HL-60/S4 treated with retinoic acid at 250 ng/mL for 4 days and 3 days (cell line): ENCODE measurements around the gene ULK4.
"Not testable (repeated sequence)": the region's sequence is repeated elsewhere in the genome, so short reads cannot be mapped to it uniquely, and the experiment has no call there.

ENCODE experiments used
- in situ Hi-C: fragments of 300-500 bp; cut with MboI; formaldehyde crosslinking; loops from 2 replicates; pipeline ENCODE4 v1.7.0; 2022; ENCODE audit warnings: low sequenced_read_pairs

ULK4 gene

DNA sequence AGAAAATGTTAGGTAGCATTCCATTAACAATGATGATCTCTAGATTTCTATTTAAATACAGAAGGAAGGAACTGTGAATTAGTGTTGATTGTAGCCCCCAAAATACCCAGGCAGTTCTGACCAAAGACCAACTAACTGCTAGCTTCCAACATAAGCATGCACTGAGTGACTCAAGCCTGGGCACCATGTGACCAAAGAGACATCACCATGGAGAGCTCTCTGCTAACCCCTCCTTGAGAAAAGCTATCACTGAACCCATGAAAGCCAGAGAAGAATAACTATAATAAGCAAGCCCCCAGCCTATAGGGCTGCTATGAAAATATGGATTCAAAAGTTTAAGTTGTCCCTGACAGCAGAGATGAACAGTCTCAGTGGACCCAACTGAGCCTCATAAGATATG lies 310.2 kb downstream of the ULK4 start:
- in situ Hi-C loops = no loop called here

DNA sequence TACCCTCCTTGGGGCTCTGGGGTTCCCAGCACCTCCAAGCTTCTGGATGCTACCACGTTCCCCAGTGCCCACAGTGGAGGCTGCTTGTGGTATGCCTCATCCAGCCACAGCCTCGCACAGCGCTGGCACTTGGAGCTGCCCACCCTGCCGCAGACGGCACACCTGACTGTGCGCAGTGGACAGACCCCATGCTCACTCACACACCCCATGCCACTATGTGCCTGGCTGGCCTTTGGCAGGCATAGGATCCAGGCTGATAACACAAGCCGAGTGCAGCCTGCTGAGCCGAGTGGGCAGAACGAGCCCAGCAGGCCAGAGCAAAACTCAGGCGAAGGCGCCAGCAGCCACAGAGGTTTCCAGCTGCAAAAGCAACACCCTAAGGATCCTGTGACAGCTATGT lies 311.5 kb downstream of the ULK4 start:
- in situ Hi-C loops = no loop called here

DNA sequence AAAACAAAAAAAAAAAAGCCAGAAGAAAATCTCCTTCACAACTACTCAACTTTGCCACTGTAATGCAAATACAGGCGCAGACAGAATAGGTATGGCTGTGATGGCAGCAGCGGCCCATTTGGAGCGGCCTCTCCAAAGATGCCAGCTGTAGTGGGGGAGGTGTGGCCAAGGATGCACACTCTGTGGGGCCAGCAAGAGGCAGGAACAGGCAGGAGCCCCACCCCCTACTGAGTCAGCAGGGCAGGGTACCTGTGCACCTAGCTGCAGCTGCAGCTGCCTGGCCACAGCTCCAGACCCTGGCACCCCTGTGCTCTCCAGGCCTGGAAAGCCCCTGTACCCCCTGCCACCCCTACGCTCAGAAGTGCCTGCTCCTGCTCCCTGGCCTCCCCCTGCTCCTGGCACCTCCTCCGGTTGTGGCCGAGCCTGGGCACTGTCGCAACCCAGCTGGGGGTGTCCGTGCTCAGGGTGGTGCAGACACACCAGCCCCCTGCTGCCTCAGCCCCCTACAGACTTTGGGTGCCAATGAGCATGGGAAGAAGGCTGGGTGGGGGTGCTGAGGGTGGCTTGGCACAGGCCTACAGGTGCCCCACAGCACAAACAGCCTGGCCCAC lies 312.7 kb downstream of the ULK4 start:
- in situ Hi-C loops = no loop called here

DNA sequence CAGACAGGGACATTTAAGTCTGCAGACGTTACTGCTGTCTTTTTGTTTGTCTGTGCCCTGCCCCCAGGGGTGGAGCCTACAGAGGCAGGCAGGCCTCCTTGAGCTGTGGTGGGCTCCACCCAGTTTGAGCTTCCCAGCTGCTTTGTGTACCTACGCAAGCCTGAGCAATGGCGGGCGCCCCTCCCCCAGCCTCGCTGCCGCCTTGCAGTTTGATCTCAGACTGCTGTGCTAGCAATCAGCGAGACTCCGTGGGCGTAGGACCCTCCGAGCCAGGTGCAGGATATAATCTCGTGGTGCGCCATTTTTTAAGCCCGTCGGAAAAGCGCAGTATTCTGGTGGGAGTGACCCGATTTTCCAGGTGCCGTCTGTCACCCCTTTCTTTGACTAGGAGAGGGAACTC lies 314.2 kb downstream of the ULK4 start:
- in situ Hi-C loops = not testable (repeated sequence)

DNA sequence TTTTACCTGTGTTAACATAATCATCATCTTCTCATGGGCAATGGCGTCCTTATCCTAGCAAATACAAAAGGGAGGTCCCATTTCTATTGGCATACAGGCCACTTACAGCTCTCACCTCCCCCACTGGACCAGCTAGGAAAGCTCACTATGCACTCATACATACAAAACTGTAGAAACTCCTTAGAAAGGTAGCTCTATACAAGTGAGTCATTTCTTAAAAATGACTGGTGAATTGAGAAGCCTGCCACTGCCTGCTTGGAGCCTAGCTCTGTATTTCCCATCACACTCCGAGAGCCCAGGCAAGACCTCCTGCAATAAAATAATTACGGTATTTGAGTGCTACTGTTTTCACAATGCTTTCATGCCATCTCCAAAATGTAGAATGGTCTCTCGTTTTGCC lies 321.8 kb downstream of the ULK4 start:
- in situ Hi-C loops = no loop called here

DNA sequence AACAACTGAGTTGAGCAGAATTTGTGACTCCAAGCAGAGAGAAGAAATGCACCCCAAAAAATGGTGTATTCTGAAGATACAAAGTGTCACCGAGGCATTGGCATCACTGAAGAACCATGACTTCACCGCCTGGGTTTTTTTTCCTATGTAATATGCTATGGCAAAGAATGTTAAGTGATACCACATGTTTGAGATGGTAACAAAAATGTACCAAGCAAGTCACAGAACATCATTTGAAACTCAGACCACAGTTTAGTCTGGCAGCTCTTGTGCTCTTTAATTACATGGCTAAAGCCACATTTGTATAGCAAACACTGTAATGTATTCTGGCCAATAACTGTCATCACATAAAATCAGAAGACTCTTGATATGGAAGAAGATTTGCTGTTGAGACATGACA lies 323.5 kb downstream of the ULK4 start:
- in situ Hi-C loops = no loop called here

DNA sequence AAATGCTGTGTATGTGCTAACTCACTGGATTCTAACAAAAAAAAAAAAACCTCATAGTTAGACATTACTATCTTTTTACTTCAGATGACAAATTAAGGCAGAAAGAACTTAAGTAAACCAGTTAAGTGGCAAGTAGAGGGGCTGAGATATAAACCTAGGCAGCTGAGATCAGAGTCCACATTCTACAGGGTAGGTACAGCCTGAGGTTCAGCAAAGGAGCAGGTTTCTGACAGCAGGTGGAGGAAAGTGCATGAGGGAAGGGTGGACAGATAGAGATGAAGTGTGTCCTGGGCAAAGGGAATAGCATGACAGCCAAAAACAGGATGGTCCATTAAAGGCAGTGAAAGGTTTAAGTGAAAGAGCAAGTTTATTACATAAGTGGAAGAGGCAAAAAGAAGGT lies 329.2 kb downstream of the ULK4 start:
- in situ Hi-C loops = no loop called here

DNA sequence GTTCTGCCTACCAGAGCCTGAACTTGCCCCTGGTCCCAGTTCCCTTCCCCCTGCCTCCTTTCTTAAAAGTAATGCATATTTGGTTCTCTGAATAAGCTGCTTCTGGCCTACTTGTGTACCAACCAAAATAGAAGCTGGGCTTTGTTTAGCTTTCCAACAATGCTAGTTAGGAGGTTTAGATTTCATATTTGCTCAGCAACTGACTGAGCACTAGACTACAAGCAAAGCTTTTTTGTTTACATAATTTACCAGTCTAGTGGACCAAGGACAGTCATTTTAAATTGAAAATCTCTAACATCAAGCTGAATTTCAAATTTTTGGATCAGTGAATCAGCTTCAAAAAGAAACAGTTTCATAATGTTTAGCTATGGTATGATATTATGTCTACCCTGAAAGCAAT lies 331.2 kb downstream of the ULK4 start:
- in situ Hi-C loops = no loop called here

DNA sequence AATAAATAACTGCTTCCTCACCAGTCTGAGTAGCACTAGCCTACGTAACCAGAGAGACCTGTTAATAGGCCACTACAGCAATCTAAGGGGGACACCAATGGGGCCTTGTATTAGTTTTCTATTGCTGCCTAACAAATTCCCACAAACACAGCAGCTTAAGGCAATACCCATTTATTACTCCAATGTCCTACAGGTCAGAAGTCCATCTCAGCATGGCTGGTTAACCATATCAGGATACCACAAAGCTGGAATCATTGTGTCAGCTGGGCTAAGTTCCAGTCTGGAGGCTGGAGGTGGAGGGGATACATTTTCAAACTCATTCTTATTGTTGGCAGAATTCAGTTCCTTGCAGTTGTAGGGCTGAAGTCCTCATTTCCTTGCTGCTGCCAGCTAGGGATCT lies 331.9 kb downstream of the ULK4 start:
- in situ Hi-C loops = no loop called here

DNA sequence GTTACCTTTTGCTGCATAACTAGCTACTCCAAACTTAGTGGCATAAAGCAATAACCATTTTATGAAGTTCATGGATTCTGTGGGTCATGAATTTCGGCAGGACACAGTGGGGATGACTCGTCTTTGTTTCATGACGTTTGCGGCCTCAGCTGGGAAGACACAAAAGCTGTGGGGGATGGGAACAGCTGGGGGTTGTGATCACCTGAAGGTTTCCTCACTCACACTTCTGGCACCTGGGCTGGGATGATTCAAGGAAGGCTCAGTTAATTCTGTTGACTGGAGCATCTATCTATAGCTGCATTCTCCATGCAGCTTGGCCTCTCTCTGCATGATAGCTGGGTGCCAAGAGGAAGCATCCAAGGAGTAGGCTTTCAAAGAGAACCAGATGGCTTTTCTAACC lies 332.8 kb downstream of the ULK4 start:
- in situ Hi-C loops = no loop called here

DNA sequence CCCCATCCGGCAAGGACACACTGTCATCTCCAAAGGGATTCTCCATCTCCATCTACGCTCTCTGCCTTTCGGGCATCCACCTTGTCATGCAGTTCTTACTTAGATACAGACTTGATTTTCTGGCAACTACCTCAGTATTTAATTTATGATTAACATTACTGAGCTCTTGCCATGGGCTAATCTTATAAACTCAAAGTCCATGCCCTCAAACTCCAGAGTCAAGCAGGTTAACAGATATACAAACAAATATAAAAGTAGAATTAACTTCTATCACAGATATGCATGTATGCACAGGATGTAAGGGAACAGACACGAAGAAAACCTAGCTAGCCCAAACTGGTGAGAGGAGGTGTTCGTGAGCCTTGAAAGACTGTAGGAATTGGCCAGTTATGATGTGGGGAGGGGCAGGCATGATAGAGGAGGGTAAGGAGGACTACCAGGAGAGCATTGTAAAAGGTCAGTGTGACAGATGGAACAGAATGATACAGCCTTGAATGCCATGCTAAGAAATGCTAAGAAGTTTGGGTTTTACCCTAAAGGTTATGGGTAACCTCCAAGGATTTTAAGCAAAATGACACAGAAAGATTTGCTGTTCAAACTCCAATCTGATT lies 334.3 kb downstream of the ULK4 start:
- in situ Hi-C loops = no loop called here

DNA sequence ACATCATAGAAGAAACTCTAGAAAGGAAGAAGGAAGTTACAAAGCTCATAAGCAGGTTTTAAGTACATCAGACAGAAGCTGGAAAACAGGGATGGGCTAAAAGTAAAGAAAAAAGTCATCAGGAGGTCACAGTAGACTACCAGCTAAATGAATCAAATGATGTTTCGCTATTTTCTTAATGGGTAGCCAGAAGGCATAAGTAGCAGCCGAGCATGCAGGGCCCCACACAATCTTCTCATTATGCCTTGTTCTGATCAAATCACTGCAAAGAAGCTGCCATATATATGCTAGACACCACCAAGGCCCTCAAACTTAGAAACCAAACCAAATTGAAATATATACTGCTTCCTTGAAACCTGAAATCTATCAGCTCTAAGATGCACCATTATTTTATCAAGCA lies 349.1 kb downstream of the ULK4 start:
- in situ Hi-C loops = no loop called here

DNA sequence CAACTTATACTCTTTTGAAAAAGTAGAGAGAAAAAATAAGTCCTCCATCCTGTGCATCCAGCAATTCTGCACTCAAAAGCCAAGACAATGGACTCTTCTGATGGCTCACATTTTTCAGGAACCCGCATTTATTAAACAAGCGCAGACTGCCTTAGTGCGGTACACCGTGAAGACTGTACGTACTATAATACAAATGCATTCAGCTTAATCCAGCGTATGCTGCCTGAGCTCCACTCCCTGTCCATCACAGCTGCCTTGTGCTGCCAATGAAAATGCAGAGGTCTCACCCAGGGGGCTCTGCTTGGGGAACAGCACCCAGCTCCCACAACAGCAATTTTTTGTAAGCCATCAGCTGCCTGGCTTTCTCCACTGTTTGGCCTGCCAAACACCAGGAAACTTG lies 350.9 kb downstream of the ULK4 start:
- in situ Hi-C loops = no loop called here

DNA sequence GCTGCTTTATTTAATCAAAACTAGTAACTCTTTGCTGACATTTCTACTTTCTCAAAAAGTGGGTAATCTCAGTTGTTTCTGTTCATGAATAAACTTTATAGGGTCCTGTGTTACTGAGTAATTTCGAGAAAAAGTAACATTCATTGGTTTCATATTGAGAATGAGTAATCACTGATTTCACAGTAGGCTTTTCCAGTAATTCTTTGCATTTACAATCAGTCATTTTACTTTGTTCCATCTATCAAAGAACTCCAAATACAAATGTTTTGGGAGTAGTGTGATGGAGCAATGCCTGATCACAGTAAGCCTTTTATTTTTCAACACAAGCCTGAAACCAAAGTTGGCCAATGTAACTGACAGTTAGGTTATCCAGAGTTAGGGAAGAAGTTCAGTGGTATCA lies 353.6 kb downstream of the ULK4 start:
- in situ Hi-C loops = no loop called here

DNA sequence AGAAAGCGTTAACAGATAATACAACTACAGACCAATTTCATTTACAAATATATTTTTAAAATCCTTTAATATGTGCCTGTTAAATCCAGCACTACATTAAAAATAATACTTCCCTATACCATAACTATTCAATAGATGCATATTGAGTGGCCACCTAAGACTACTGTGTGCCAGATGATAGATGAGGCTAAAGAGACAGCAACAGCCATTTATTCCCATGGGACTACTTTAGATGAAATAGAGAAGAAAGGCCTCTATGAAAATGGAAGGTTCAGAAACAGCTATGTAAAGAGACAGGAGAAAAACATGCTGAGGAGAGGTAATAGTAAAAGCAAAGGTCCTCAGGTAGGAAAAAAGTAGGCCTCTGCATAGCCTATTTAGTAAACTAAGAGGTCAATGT lies 358.1 kb downstream of the ULK4 start:
- in situ Hi-C loops = no loop called here

DNA sequence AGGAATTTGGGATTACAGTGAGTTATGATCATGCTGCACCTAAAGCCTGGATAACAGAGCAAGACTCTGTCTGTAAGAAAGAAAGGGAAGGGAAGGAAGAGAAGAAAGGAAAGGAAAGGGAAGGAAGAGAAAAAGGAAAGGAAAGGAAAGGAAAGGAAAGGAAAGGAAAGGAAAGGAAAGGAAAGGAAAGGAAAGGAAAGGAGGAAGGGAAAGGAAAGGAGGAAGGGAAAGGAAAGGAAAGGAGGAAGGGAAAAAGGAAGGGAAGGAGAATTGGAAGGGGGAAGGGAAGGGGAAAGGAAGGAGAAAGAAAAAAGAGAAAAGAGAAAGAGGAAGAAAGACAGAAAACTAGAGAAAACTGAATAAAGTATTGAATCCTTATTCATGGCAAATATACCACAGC lies 359.8 kb downstream of the ULK4 start:
- in situ Hi-C loops = no loop called here

DNA sequence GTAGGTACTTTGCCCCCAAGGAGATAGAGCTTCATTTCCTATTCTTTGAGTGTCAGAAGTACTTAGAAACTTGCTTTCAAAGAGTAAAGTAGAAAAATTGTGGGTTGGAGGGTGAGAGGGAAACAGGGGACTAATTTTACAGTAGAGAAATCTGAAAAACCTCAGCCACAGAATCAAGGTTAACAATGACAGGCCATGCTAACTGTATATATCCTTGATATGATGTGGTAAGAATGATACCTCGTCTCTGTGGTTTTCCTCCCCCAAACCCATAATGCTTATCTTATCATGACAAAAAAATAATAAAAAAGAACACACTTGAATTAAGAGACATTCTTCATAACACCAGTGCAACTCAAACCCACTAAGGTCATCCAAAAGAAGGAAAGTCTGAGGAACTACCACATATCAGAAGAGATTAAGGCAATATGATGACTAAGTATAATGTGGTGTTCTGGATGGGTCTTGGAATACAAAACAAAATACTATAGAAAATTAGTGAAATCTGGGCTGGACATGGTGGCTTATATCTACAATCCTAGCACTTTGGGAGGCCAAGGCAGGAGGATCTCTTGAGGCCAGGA lies 360.4 kb downstream of the ULK4 start:
- in situ Hi-C loops = no loop called here

DNA sequence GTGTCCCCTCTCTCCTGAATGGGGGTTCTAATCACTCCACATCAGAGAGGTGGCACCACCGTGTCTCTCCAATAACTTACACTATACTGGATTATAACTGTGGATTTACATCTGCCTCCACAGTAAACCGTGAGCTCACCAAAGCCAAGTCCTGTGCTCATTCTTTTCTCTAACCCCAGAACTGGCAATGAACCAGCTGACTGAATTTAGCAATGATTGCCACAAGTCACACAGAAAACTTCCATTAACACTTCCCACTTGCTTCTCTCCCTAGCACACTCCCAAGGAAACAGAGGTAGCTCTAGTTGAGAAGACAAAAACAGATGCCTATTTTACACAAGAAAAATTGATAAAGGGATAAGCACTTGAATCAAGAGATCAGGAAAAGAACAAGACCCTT lies 361.3 kb downstream of the ULK4 start:
- in situ Hi-C loops = no loop called here

DNA sequence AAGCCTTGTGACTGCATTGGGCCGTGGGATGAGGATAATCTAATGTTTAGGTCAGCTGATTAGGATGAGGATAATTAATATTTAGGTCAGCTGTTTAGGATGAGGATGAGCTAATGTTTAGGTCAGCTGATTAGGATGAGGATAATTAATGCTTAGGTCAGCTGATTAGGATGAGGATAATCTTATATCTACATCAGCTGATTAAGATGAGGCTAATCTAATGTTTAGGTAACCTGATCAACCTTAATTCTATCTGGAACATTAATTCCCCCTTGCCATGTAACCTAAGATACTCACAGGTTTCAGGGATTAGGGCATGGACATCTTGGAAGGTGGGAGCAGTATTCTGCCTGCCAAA lies 362.8 kb downstream of the ULK4 start:
- in situ Hi-C loops = no loop called here

DNA sequence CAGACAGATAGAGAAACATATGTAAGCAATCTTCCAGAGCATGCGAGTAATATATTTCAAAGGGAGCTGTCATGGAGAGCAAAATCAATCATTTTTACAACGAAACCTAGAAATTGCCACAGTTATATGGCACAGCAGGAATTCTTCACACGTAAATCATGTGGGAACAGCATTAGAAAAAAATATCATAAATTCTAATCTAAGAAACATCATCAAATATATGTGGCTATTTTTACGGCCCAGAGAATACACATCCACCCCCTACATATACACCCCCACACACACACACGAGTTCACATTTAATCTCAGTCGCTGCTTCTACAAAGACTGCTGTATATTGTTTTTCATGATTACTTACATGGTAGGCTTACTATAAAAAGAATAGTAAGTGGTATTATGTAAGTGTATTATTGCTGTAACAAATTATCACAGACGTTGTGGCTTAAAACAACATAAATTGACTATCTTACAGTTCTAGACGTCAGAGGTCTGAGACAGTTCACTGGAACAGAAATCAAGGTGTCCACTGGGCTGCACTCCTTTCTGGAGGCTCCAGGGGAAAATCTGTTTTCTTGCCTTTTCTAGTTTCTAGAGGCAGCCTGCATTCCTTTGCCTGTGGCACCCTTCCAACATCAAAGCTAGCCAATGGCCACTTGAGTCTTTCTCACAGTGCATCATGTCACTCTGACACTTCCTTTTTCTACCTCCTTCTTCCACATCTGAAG lies 363.3 kb downstream of the ULK4 start:
- in situ Hi-C loops = no loop called here

DNA sequence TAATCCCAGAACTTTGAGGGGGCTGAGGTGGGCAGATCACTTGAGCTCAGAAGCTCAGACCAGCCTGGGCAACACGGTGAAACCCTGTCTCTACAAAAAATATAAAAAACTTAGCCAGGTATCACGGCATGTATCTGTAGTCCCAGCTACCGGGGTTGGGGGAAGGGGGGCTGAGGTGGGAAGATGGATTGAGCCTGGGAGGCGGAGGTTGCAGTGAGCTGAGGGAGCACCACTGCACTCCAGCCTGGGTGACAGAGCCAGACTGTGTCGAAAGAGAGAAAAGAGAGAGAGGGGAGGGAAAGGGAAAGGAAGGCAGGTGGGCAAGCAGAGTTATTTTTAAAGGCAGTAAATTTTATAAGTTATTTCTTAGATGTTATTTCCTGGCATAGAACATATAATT lies 368.1 kb downstream of the ULK4 start:
- in situ Hi-C loops = no loop called here

DNA sequence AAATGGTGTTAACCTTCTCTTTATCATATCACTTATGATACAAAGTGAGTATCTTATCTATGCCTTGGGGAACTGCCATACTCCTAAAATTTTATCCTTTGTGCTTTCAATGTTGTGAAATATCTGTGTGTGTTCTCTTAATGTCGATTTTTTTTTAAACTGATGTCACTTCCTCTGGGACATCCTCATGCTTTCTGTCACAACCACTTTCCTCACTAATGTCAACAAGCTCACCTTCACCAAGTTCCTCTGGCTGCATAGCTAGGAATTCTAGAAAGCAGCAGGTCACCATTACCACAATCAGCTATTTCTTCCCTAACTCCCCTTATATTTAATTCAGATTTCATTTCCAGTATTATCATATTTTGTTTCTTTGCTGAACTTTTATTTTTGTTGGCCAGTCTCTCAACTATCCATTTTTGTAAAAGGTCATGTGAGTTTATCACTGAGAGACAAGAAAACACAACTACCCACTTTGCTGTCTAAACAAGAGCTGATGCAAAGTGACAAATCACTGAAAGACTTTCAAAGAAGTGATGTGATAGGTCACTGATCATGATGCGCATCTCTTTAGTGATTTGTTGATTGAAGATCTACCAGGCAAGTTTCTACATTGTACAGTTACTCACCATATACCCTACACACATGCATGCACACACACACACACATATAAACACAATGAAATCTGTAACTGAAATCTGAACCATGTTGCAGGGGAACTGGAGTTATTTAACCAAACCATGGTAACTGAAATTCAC lies 369.0 kb downstream of the ULK4 start:
- in situ Hi-C loops = no loop called here
